ENCODE data around the gene C8B. TPM values are rescaled to one million over a fixed set of nuclear protein-coding genes. Genes with fewer than 3 reads are reported as not detected.
A peak's percentile ranks its signal among the peaks of the same experiment; 100 is the strongest.

Gene C8B
- total and polyA plus RNA-seq, 2 of the 13 experiments (the other 11 are each of a cell fraction or from before 2014, with no cell fraction given), result 8.4 to 11.3 TPM

- ATAC-seq (no peak), DNase-seq (ENCODE audit: low spot score) (no peak), FAIRE-seq (no peak)
- in situ Hi-C loops (cut with HindIII; ENCODE audit: extremely low pct_ligation_motif_present, low pct_unique_long_range_greater_than_20kb), result no loop called here
- ChIA-PET CTCF (ENCODE audit: low intra/inter-chr PET ratio, low total read pairs) (no interaction called here), POLR2A (interaction anchor here (1.6 to 2.2 kb wide), 2 partner anchors 47 to 62 kb away, joined by 4 to 6 read pairs; partner anchors contain the start of gene C8A)
- H3K9ac ChIP-seq (ENCODE audit: insufficient read depth, low read depth, low read length), result no peak overlapping the region
- no peaks in the 10 kb centered on the region for H3K36me3 ChIP-seq (replicated peaks in 1 of 2; ENCODE audit: control insufficient read depth in 1 of 2, insufficient read depth in 2 of 2, low read length in 2 of 2)
- no peaks in the 10 kb centered on the region for H3K79me2 ChIP-seq (ENCODE audit: insufficient read depth, low read length)
- 79% methylated on average over 5 of the region's 5 CpGs for WGBS (ENCODE audit: low lambda C conversion rate)
- no peak overlapping the region for H3K27ac ChIP-seq (ENCODE audit: extremely low read length, insufficient read depth, low read length)
- peak; percentile 28; the same call in 1 of the 2 replicates for TF ChIP-seq ZNF687 (CRISPR knock-in tag; IDR thresholded peaks at IDR 0.05)
- no peak for TF ChIP-seq ARNT2 (CRISPR knock-in tag; IDR thresholded peaks at IDR 0.05; ENCODE audit: low read depth)
- H3K4me2 ChIP-seq (ENCODE audit: low read depth, low read length), result no peak overlapping the region
- no peak overlapping the region for H2AFZ ChIP-seq (ENCODE audit: low read length)
- H3K4me1 ChIP-seq (ENCODE audit: insufficient read depth, low read length), result peaks cover 84% of the 10 kb centered on the region
- no peak overlapping the region for H3K4me3 ChIP-seq (replicated peaks in 1 of 3; ENCODE audit: insufficient read depth in 1 of 3, low read depth in 2 of 3, low read length in 3 of 3)
- intact Hi-C loops (cut with micrococcal nuclease; ENCODE audit: unreplicated experiment), result no loop called here
- no TSS peak for BruUV-seq (replicated peaks)
- no peaks in the 10 kb centered on the region for H3K9me3 ChIP-seq (ENCODE audit: low read length)
- no peaks in the 10 kb centered on the region for H4K20me1 ChIP-seq (ENCODE audit: insufficient read depth, low read length)
- H3K27me3 ChIP-seq (ENCODE audit: control insufficient read depth in 1 of 2, insufficient read depth in 2 of 2, low read length in 2 of 2), result no peaks in the 10 kb centered on the region
Measured at GRCh38 chr1:56917356-56917755, 48.5 kb downstream of the C8B start.

GRCh38 chr1:56916630-56917029 lies 49.2 kb downstream of the C8B start:
- Histone ChIP-seq H3K27me3 (ENCODE audit: control insufficient read depth in 1 of 2, insufficient read depth in 2 of 2, low read length in 2 of 2) (no peaks in the 10 kb centered on the region), H3K36me3 (replicated peaks in 1 of 2; ENCODE audit: control insufficient read depth in 1 of 2, insufficient read depth in 2 of 2, low read length in 2 of 2) (no peaks in the 10 kb centered on the region), H3K4me1 (ENCODE audit: insufficient read depth, low read length) (peaks cover 84% of the 10 kb centered on the region), H3K4me2 (ENCODE audit: low read depth, low read length) (no peak overlapping the region), H3K27ac (ENCODE audit: extremely low read length, insufficient read depth, low read length) (peak overlapping the region; percentile 23), H3K79me2 (ENCODE audit: insufficient read depth, low read length) (no peaks in the 10 kb centered on the region), H2AFZ (ENCODE audit: low read length) (no peak overlapping the region), H3K4me3 (replicated peaks in 1 of 3; ENCODE audit: insufficient read depth in 1 of 3, low read depth in 2 of 3, low read length in 3 of 3) (no peak overlapping the region), H3K9me3 (ENCODE audit: low read length) (no peaks in the 10 kb centered on the region), H4K20me1 (ENCODE audit: insufficient read depth, low read length) (no peaks in the 10 kb centered on the region), H3K9ac (ENCODE audit: insufficient read depth, low read depth, low read length) (no peak overlapping the region)
- ATAC-seq (no peak), DNase-seq (ENCODE audit: low spot score) (no peak), FAIRE-seq (no peak)
- intact Hi-C loops (cut with micrococcal nuclease; ENCODE audit: unreplicated experiment) (no loop called here), in situ Hi-C loops (cut with HindIII; ENCODE audit: extremely low pct_ligation_motif_present, low pct_unique_long_range_greater_than_20kb) (no loop called here)
- 100% methylated on average over 3 of the region's 3 CpGs for WGBS (ENCODE audit: low lambda C conversion rate)
- no TSS peak for BruUV-seq (replicated peaks)
- ChIA-PET CTCF (ENCODE audit: low intra/inter-chr PET ratio, low total read pairs) (no interaction called here), POLR2A (interaction anchor here (1.6 to 2.2 kb wide), 2 partner anchors 48 to 62 kb away, joined by 4 to 6 read pairs; partner anchors contain the start of gene C8A)
- no peak for TF ChIP-seq ZNF552 (CRISPR knock-in tag; IDR thresholded peaks at IDR 0.05; ENCODE audit: borderline replicate concordance)
- no peak for TF ChIP-seq ZNF318 (CRISPR knock-in tag; IDR thresholded peaks at IDR 0.05)
- TF ChIP-seq SIX4 (CRISPR knock-in tag; IDR thresholded peaks at IDR 0.05), result no peak
- TF ChIP-seq TRIM24 (CRISPR knock-in tag; IDR thresholded peaks at IDR 0.05), result no peak

Measured in HepG2 (cell line).